Left lobe of liver (tissue), 2 donors: ENCODE results near the gene PRAMEF12. TPM values are rescaled to one million over a fixed set of nuclear protein-coding genes. Genes with fewer than 3 reads are reported as not detected.
"Not testable (repeated sequence)": the region's sequence is repeated elsewhere in the genome, so short reads cannot be mapped to it uniquely, and the experiment has no call there.

Experiments used
- ATAC-seq: fragments of 200-7000 bp; cut with Tn5 transposase; one replicate; pipeline ENCODE4 v1.9.1; 2020; ENCODE audit warnings: mild to moderate bottlenecking, moderate library complexity
- DNase-seq: peaks from one replicate; pipeline ENCODE4 v3.0.0-alpha.2; 2020; ENCODE audit warnings: low spot score
- total RNA-seq: library from RNA; stranded (reverse); gene quantifications from one replicate; pipeline ENCODE4 v1.2.1, GENCODE V29; 2021
- donor health status: DM: no; HTN: no; CAD: no; lungs with moderate emphysema.
- donor health status: DM: no; HTN: yes; CAD: no.

The PRAMEF12 gene
- total RNA-seq = not detected

DNA sequence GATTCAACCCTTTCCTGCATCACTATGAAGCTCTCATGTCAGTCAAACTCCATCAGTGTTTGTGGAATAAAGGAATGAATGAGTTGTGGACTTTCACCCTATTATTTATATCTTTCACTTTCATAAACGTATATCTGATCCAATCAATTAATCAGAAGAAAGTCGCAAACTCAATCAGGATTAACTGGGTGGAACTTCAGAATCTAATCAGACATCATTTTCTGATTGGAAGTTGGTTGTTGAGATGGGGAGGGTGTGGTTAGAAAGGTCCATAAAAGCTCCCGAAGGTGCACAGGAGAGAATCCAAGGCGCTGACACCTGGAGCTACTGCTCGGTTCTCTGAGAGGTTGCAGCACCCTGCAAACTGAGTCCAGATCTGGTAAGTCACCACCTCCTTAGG lies at the start of gene PRAMEF12:
PRAMEF12 (plus strand) TSS at position 301 of the 400 bp plus-strand sequence. CDS start 1,130 bp downstream, outside the sequence.
- no peak for ATAC-seq
- no peak for DNase-seq

DNA sequence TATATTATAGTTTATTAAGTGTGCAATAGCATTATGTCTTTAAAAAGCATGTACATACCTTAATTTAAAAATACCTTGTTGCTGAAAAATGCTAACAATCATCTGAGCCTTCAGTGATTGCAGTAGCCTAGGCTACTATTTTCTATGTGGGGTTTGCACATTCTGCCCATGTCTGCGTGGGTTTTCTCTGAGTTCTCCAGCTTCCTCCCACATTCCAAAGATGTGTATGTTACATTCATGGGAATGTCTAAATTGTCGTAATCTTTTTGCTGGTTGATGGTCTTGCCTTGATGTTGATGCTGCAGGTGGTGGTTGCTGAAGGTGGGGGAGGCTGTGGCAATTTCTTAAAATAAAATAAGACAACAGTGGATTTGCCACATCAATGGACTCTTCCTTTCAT lies 45.1 kb upstream of the PRAMEF12 start:
- DNase-seq = no peak

GRCh38 chr1:12730156-12730555 lies 43.4 kb upstream of the PRAMEF12 start:
- DNase-seq (no peak), ATAC-seq (no peak)

More for the DNA sequence above, 45.1 kb upstream of the PRAMEF12 start:
- ATAC-seq = no peak

DNA sequence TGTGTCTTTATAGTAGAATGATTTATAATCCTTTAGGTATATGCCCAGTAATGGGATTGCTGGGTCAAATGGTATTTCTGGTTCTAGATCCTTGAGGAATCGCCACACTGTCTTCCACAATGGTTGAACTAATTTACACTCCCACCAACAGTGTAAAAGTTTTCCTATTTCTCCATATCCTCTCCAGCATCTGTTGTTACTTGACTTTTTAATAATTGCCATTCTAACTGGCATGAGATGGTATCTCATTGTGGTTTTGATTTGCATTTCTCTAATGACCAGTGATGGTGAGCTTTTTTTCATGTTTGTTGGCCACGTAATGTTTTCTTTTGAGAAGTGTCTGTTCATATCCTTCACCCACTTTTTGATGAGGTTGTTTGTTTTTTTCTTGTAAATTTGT lies 42.5 kb upstream of the PRAMEF12 start:
- ATAC-seq, DNase-seq: not testable (repeated sequence)

DNA sequence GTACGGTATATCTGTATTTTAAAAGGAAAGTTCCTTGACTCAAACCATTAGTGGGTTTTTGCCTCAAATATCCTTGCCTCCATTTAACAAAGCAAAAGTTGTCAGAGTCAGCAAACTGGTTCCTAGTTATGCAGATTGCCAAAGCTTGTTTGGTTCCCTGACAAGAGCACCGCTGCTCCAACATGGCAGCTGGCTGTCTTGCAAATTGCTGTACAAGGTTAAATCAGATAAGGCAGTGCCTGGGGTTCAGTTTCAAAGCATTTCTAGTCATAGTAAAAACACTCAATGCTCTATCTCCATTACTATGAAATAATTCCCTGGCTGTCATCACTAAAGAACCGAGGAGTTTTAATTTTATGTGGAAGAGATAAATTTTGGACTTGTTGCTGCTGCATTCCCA lies 38.9 kb upstream of the PRAMEF12 start:
- no peak for DNase-seq

GRCh38 chr1:12738934-12739333 lies 34.6 kb upstream of the PRAMEF12 start:
- ATAC-seq (no peak), DNase-seq (no peak)

More for the DNA sequence above, 38.9 kb upstream of the PRAMEF12 start:
- no peak for ATAC-seq

DNA sequence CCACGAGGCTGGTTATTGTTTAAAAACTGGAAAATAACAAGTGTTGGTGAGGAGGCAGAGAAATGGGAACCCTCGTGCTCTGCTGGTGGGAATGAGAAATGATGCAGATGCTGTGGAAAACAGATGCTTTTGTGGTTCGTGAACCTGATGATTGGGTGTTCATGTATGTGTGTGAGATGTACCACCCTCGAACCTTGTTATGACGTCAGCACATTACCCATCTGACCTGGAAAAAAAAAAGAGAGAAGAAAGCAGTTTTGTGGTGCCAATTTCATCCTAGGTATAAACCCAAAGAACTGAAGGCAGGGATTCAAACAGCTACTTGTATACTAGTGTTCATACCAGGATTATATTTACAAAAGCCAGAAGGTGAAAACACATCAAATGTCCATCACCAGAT lies 33.9 kb upstream of the PRAMEF12 start:
- ATAC-seq = no peak
- no peak for DNase-seq

- DNase-seq (no peak), ATAC-seq (no peak)
Observed at GRCh38 chr1:12741946-12742345, 31.6 kb upstream of the PRAMEF12 start.

GRCh38 chr1:12745126-12745991 lies 28.2 kb upstream of the PRAMEF12 start:
- ATAC-seq (no peak), DNase-seq (no peak)

DNA sequence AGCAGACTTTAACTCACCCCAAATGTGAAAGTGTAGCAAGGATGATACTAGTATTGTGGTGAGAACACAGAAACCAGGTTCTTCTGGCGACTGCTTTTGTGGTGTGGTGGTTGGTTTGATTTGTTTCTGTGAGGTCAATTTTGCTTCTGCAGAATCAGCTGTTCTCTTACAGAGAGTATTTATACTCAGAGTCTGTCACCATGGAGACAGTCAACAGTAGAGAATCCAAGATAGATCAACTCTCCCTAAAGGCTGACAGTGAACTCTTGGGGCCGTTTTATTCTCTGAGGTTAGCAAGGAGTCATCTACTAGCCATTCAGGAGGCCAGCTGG lies 27.6 kb upstream of the PRAMEF12 start, which contains the start of gene CFAP107:
CFAP107 (plus strand) TSS at position 209 of the 332 bp plus-strand sequence. CDS start 231 bp downstream, outside the sequence.
- ATAC-seq (no peak), DNase-seq (no peak)

DNA sequence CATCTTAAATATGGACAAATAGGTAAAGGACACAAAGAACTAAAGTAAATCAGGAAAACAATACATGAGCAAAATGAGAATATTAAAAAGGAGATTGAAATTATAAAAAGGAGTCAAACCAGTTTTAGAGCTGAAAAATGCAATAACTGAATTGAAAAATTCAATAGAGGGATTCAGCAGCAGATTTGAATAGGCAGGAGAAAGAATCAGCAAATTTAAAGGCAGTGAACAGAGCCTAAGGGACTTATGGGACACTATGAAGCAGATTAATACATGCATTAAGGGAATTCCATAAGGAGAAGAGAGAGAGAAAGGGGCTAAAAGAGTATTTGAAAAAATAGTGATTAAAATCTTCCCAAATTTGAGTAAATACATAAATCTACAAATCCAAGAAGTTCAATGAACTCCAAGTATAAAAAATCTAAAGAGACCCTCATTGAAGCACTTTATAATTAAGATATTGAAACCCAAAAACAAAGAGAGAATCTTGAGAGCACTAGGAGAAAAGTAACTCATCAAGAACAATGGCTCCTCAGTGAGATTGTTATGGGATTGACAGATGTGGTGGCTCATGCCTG lies 24.7 kb upstream of the PRAMEF12 start:
- ATAC-seq (no peak), DNase-seq (no peak)

- DNase-seq (no peak), ATAC-seq (no peak)
Observed at GRCh38 chr1:12754738-12755137, 18.8 kb upstream of the PRAMEF12 start.

DNA sequence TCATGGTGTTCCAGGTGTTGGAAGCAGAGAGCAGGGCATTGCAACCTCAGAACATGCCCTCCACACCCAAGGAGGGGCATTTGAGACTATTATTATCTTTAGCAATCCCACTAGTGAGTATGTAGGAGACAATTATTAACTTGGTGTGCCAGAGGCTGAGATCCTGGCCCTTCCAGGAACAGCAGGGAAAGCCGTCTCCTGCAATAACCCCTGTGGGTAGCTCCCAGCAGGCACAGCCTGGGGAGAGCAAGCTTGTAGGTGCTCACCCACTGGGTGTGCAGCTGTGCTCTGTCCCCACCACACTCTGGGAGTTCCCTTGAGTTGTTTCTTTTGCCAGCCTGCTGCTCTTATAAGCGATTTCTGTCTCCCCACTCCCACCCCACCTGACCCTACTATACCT lies 17.3 kb upstream of the PRAMEF12 start:
- ATAC-seq (no peak), DNase-seq (no peak)

- no peak for ATAC-seq
Observed at GRCh38 chr1:12756768-12757413, 16.6 kb upstream of the PRAMEF12 start.

DNA sequence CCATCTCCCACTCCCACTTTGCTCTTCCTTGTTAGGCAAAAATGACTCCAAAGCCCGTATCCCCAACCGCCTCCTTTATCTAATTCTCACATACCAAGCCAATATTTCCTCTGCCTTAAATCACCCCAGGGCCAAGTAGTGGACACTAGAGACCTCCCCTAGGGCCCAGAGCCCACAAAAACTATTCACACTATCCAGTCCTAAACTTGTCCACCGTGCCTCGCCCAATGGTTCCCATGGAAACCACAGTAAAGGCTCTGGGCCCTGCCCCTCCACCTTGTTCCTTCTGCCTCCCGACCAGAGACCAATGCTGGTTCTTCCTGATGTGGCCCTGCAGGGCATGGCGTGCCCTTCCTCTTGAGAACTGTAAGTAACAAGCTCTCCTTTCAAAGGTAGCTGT lies 15.7 kb upstream of the PRAMEF12 start:
- ATAC-seq (no peak), DNase-seq (no peak)

More at GRCh38 chr1:12756768-12757413, 16.6 kb upstream of the PRAMEF12 start:
- no peak for DNase-seq

DNA sequence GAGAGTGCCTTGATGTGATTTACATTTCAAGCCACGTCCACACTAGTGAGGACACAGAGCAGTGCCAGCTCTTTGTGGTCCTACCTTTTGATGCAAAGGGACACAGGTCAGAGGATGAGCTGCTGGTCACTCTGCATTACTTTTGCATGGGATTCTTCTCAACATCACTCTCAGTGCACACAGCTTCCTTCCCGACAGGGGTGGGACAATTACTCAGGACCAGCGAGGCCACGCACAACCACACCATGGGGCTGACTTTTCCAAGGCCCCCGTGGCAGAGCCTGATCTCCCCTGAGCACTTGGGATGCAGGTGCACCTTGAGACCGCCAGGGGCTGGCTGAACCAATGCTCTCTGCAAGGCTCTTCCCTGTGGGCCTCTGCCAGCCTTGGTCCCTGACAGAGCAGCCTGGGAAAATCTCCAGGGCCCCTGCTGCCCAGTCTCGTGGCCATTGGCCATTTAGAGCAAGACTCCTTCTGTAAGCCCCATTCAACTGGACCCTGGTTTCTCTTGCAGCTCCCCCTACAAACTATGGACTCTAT lies 13.2 kb upstream of the PRAMEF12 start:
- no peak for ATAC-seq

DNA sequence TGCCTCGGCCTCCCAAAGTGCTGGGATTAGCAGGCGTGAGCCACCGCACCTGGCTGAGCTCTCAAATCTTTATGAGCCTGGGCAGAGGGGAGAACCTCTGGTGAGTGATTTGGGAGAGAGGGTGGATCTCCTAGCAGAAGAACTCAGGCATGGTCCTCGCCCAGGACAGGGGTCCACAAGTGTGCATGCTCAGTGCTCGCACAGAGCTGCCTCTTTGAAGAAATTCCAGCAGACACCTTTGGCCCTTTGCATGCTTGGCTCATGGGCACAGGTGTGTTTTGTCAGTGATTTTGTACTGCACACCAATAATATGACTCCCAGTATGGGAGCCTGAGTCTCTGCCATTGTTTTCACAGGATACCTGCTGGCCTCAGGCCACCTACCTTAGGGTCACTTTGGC lies 11.8 kb upstream of the PRAMEF12 start:
- ATAC-seq = no peak
- DNase-seq = no peak

More for the DNA sequence above, 13.2 kb upstream of the PRAMEF12 start:
- DNase-seq = no peak

- ATAC-seq (no peak), DNase-seq (no peak)
Observed at GRCh38 chr1:12762766-12763165, 10.8 kb upstream of the PRAMEF12 start.

DNA sequence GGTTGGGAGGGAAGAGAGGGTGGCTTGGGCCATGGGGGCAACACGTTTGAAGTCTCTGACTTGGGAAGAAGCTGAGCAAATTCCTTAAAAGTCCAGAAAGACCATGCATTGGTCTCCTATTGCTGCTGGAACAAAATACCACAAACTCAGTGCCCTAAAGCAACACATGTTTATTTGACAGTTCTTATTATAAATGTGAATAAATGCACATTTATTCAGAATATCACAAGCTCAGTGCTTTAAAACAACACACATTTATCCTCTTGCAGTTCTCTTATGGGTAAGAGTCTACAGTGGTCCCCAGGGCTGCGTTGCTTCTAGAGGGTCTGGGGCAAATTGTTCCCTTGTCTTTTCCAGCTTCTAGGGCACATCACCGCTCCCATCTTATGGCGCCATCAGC lies 10.1 kb upstream of the PRAMEF12 start:
- ATAC-seq (no peak), DNase-seq (no peak)

DNA sequence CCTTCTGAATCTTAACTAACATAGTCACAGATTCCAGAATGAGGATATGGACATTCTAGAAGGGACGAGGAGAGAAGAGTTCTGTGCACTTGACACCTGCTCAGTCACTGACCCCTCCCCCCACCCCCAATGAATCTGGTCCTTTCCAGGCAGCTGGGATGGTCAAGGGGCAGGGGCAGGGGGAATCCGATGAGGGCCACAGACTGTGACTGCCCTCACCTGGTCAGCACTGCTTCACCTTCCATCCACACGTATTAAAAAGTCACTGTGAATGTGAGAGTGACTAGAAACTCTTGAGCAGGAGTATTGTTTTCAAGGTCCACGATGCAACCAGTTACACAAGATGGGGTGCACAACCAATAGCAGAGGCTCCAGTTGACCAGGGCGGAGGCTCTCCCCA lies 9.5 kb upstream of the PRAMEF12 start:
- ATAC-seq (no peak), DNase-seq (no peak)

DNA sequence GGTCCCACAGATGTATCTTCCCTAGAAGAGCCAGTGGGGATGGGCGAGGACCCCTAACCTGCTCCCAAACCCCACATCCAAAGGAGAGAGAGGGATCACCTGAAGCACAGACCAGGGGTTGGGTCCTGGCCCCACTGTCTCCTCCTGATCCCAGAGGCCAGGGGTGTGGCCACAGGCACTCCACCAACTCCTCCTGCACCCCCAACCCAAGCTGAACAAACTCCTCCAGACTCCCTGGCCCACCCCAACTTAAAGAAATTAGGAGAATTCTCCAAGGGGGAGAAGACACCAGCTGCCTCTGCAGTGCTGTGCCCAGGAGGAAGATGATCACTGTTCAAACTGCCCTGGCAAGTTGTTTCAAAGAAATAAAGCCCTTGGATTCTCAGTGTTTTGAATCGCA lies 4.5 kb upstream of the PRAMEF12 start:
- no peak for ATAC-seq
- DNase-seq = no peak
